ENCODE data around the gene NFKB1. TPM values are rescaled to one million over a fixed set of nuclear protein-coding genes. Genes with fewer than 3 reads are reported as not detected.

The NFKB1 gene
- total RNA-seq, 4 donors from 2014 or later, result 18.8 to 56.3 (median 30.8) TPM

- H3K4me3 ChIP-seq, result no peak overlapping the region
- DNase-seq, result no peak
- no peaks in the 10 kb centered on the region for H3K36me3 ChIP-seq
- H3K27ac ChIP-seq, result peak overlapping the region; percentile 35 to 47
- no peaks in the 10 kb centered on the region for H3K27me3 ChIP-seq
- H3K4me1 ChIP-seq, result no peaks in the 10 kb centered on the region
- intact Hi-C loops (cut with DNase I; ENCODE audit: low total_unique reads), result no loop called here
- TF ChIP-seq CTCF (IDR thresholded peaks at IDR 0.05), result no peak
- no peak for TF ChIP-seq POLR2A (IDR thresholded peaks at IDR 0.05)
- H3K9me3 ChIP-seq, result no peaks in the 10 kb centered on the region
Observed at GRCh38 chr4:102574317-102574716, 73.2 kb downstream of the NFKB1 start.

GRCh38 chr4:102575369-102576129, 74.4 kb downstream of the NFKB1 start:
- H3K4me1 ChIP-seq, result no peaks in the 10 kb centered on the region
- no peak for TF ChIP-seq POLR2A (IDR thresholded peaks at IDR 0.05)
- intact Hi-C loops (cut with DNase I; ENCODE audit: low total_unique reads), result no loop called here
- no peaks in the 10 kb centered on the region for H3K9me3 ChIP-seq
- no peaks in the 10 kb centered on the region for H3K27me3 ChIP-seq
- no peaks in the 10 kb centered on the region for H3K36me3 ChIP-seq
- no peak overlapping the region for H3K4me3 ChIP-seq
- peak overlapping the region in 1 of 2 donors; percentile 40 for H3K27ac ChIP-seq
- no peak for DNase-seq

GRCh38 chr4:102578270-102578669, 77.1 kb downstream of the NFKB1 start:
- Histone ChIP-seq H3K4me1 (no peaks in the 10 kb centered on the region), H3K9me3 (no peaks in the 10 kb centered on the region), H3K4me3 (no peak overlapping the region), H3K36me3 (no peaks in the 10 kb centered on the region), H3K27ac (no peak overlapping the region), H3K27me3 (no peaks in the 10 kb centered on the region)
- no peak for DNase-seq
- no peak for TF ChIP-seq POLR2A (IDR thresholded peaks at IDR 0.05)
- TF ChIP-seq CTCF (IDR thresholded peaks at IDR 0.05), result no peak
- intact Hi-C loops (cut with DNase I; ENCODE audit: low total_unique reads), result no loop called here

- DNase-seq, result no peak
- Histone ChIP-seq H3K36me3 (no peaks in the 10 kb centered on the region), H3K27me3 (no peaks in the 10 kb centered on the region), H3K27ac (no peak overlapping the region), H3K4me3 (no peak overlapping the region), H3K9me3 (no peaks in the 10 kb centered on the region), H3K4me1 (no peaks in the 10 kb centered on the region)
- TF ChIP-seq CTCF (IDR thresholded peaks at IDR 0.05) (no peak), POLR2A (IDR thresholded peaks at IDR 0.05) (no peak)
- intact Hi-C loops (cut with DNase I; ENCODE audit: low total_unique reads), result no loop called here
Observed at GRCh38 chr4:102578819-102579218, 77.7 kb downstream of the NFKB1 start.

GRCh38 chr4:102579794-102580462, 78.8 kb downstream of the NFKB1 start:
- Histone ChIP-seq H3K27ac (no peak overlapping the region), H3K4me3 (no peak overlapping the region), H3K4me1 (no peaks in the 10 kb centered on the region), H3K9me3 (no peaks in the 10 kb centered on the region), H3K27me3 (no peaks in the 10 kb centered on the region), H3K36me3 (no peaks in the 10 kb centered on the region)
- TF ChIP-seq CTCF (IDR thresholded peaks at IDR 0.05) (no peak), POLR2A (IDR thresholded peaks at IDR 0.05) (no peak)
- DNase-seq, result no peak
- intact Hi-C loops (cut with DNase I; ENCODE audit: low total_unique reads), result no loop called here

Data from uterus (tissue), 4 donors.